Measurements from ENCODE around the gene VAMP3. TPM values are rescaled to one million over a fixed set of nuclear protein-coding genes. Genes with fewer than 3 reads are reported as not detected.
"Not testable (repeated sequence)": the region's sequence is repeated elsewhere in the genome, so short reads cannot be mapped to it uniquely, and the experiment has no call there.

The VAMP3 gene
- polyA plus RNA-seq, 1 donor (not counting 4 experiments of a cell fraction or from before 2014, with no cell fraction given), result 219 TPM

DNA sequence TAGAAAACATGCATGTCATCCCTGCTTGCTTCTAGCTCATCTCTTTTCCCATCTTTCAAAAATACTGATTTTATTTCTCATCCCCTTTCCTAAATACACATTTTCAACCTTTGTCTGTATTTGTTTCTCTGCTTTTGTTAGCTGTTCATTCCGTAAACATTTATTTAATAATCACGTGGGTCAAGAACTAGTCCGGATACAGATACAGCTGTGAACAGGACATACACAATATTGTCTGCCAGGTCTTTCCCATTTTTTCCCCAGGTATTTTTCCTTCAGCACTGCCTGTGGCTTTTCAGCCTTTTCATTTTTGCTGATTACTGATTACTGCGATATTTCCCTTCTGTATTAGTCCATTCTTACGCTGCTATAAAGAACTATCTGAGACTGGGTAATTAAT is 18.7 kb downstream of the VAMP3 start:
- Histone ChIP-seq H2AFZ (ENCODE audit: control insufficient read depth, low read length) (no peak overlapping the region), H3K36me3 (ENCODE audit: control insufficient read depth in 2 of 2, extremely low read depth in 1 of 2, insufficient read depth in 2 of 2, low read length in 2 of 2) (peaks cover 6 to 7% of the 10 kb centered on the region in 2 experiments), H3K9ac (ENCODE audit: control insufficient read depth, extremely low read depth, insufficient read depth, low read length) (no peak overlapping the region), H3K9me1 (ENCODE audit: control insufficient read depth, extremely low read depth, insufficient read depth, low read length) (no peaks in the 10 kb centered on the region), H3K4me2 (ENCODE audit: control insufficient read depth, extremely low read depth, insufficient read depth, low read depth, low read length) (no peak overlapping the region), H3K4me1 (ENCODE audit: control insufficient read depth, extremely low read depth, insufficient read depth, low read length) (no peaks in the 10 kb centered on the region), H3K4me3 (ENCODE audit: control insufficient read depth in 2 of 3, extremely low read depth in 1 of 3, insufficient read depth in 2 of 3, low read depth in 1 of 3, low read length in 3 of 3) (no peak overlapping the region), H4K20me1 (ENCODE audit: control insufficient read depth, extremely low read depth, insufficient read depth, low read length) (no peaks in the 10 kb centered on the region), H3K27me3 (ENCODE audit: control insufficient read depth, extremely low read depth, insufficient read depth, low read length) (no peaks in the 10 kb centered on the region), H3K9me3 (ENCODE audit: control insufficient read depth, low read depth, low read length) (peaks cover 2% of the 10 kb centered on the region), H3K79me2 (ENCODE audit: control insufficient read depth, insufficient read depth, low read length) (no peaks in the 10 kb centered on the region), H3K27ac (ENCODE audit: control insufficient read depth, insufficient read depth, low read length) (no peak overlapping the region)
- no peak for DNase-seq (ENCODE audit: low read depth, low spot score)
- FAIRE-seq, result no peak
- dilution Hi-C loops (cut with MboI; ENCODE audit: extremely low pct_ligation_motif_present, low sequenced_read_pairs), result no loop called here
- TF ChIP-seq, protein P1, sequence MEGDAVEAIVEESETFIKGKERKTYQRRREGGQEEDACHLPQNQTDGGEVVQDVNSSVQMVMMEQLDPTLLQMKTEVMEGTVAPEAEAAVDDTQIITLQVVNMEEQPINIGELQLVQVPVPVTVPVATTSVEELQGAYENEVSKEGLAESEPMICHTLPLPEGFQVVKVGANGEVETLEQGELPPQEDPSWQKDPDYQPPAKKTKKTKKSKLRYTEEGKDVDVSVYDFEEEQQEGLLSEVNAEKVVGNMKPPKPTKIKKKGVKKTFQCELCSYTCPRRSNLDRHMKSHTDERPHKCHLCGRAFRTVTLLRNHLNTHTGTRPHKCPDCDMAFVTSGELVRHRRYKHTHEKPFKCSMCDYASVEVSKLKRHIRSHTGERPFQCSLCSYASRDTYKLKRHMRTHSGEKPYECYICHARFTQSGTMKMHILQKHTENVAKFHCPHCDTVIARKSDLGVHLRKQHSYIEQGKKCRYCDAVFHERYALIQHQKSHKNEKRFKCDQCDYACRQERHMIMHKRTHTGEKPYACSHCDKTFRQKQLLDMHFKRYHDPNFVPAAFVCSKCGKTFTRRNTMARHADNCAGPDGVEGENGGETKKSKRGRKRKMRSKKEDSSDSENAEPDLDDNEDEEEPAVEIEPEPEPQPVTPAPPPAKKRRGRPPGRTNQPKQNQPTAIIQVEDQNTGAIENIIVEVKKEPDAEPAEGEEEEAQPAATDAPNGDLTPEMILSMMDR (optimal IDR thresholded peaks at IDR 0.05 in 1 of 3, IDR thresholded peaks at IDR 0.05 in 1 of 3, conservative IDR thresholded peaks at IDR 0.05 in 1 of 3; ENCODE audit: extremely low read depth in 1 of 3, insufficient read depth in 2 of 3, low read length in 3 of 3), result no peak
- no peak for TF ChIP-seq EZH2 (IDR thresholded peaks at IDR 0.05; ENCODE audit: low read length)

DNA sequence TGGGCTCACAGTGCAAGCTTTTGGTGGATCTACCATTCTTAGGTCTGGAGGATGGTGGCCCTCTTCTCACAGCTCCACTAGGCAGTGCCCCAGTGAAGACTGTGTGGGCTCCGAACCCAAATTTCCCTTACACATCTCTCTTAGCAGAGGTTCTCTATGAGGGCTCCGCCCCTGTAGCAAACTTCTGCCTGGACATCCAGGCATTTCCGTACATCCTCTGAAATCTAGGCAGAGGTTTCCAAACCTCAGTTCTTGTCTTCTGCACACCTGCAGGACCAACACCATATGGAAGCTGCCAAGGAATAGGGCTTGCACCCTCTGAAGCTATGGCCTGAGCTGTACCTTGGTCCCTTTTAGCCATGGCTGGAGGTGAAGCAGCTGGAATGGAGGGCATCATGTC is 19.9 kb downstream of the VAMP3 start:
- H3K4me3 ChIP-seq (ENCODE audit: control insufficient read depth in 2 of 3, extremely low read depth in 1 of 3, insufficient read depth in 2 of 3, low read depth in 1 of 3, low read length in 3 of 3); FAIRE-seq; H3K27ac ChIP-seq (ENCODE audit: control insufficient read depth, insufficient read depth, low read length); H3K9me1 ChIP-seq (ENCODE audit: control insufficient read depth, extremely low read depth, insufficient read depth, low read length); H3K4me1 ChIP-seq (ENCODE audit: control insufficient read depth, extremely low read depth, insufficient read depth, low read length); H3K9me3 ChIP-seq (ENCODE audit: control insufficient read depth, low read depth, low read length); H2AFZ ChIP-seq (ENCODE audit: control insufficient read depth, low read length); H3K36me3 ChIP-seq (ENCODE audit: control insufficient read depth in 2 of 2, extremely low read depth in 1 of 2, insufficient read depth in 2 of 2, low read length in 2 of 2); dilution Hi-C loops (cut with MboI; ENCODE audit: extremely low pct_ligation_motif_present, low sequenced_read_pairs); H3K4me2 ChIP-seq (ENCODE audit: control insufficient read depth, extremely low read depth, insufficient read depth, low read depth, low read length); H4K20me1 ChIP-seq (ENCODE audit: control insufficient read depth, extremely low read depth, insufficient read depth, low read length); H3K27me3 ChIP-seq (ENCODE audit: control insufficient read depth, extremely low read depth, insufficient read depth, low read length); DNase-seq (ENCODE audit: low read depth, low spot score); H3K79me2 ChIP-seq (ENCODE audit: control insufficient read depth, insufficient read depth, low read length); H3K9ac ChIP-seq (ENCODE audit: control insufficient read depth, extremely low read depth, insufficient read depth, low read length): not testable (repeated sequence)

- Histone ChIP-seq H3K9me1 (ENCODE audit: control insufficient read depth, extremely low read depth, insufficient read depth, low read length) (no peaks in the 10 kb centered on the region), H3K4me1 (ENCODE audit: control insufficient read depth, extremely low read depth, insufficient read depth, low read length) (no peaks in the 10 kb centered on the region), H3K4me3 (ENCODE audit: control insufficient read depth in 2 of 3, extremely low read depth in 1 of 3, insufficient read depth in 2 of 3, low read depth in 1 of 3, low read length in 3 of 3) (no peak overlapping the region), H3K4me2 (ENCODE audit: control insufficient read depth, extremely low read depth, insufficient read depth, low read depth, low read length) (no peak overlapping the region), H4K20me1 (ENCODE audit: control insufficient read depth, extremely low read depth, insufficient read depth, low read length) (no peaks in the 10 kb centered on the region), H3K27ac (ENCODE audit: control insufficient read depth, insufficient read depth, low read length) (no peak overlapping the region), H3K36me3 (ENCODE audit: control insufficient read depth in 2 of 2, extremely low read depth in 1 of 2, insufficient read depth in 2 of 2, low read length in 2 of 2) (peaks cover 0 to 3% of the 10 kb centered on the region in 2 experiments), H2AFZ (ENCODE audit: control insufficient read depth, low read length) (no peak overlapping the region), H3K9ac (ENCODE audit: control insufficient read depth, extremely low read depth, insufficient read depth, low read length) (no peak overlapping the region), H3K9me3 (ENCODE audit: control insufficient read depth, low read depth, low read length) (peaks cover 2% of the 10 kb centered on the region), H3K27me3 (ENCODE audit: control insufficient read depth, extremely low read depth, insufficient read depth, low read length) (no peaks in the 10 kb centered on the region), H3K79me2 (ENCODE audit: control insufficient read depth, insufficient read depth, low read length) (no peaks in the 10 kb centered on the region)
- DNase-seq (ENCODE audit: low read depth, low spot score) (no peak), FAIRE-seq (no peak)
- TF ChIP-seq, protein P1 (optimal IDR thresholded peaks at IDR 0.05 in 1 of 3, IDR thresholded peaks at IDR 0.05 in 1 of 3, conservative IDR thresholded peaks at IDR 0.05 in 1 of 3; ENCODE audit: extremely low read depth in 1 of 3, insufficient read depth in 2 of 3, low read length in 3 of 3), result no peak
- TF ChIP-seq EZH2 (IDR thresholded peaks at IDR 0.05; ENCODE audit: low read length), result no peak
- dilution Hi-C loops (cut with MboI; ENCODE audit: extremely low pct_ligation_motif_present, low sequenced_read_pairs), result no loop called here
Measured at GRCh38 chr1:7795406-7795805, 24.3 kb downstream of the VAMP3 start.
